HepG2 (cell line): ENCODE results near the gene PDPK1. TPM values are rescaled to one million over a fixed set of nuclear protein-coding genes. Genes with fewer than 3 reads are reported as not detected.

ENCODE experiments used
- ATAC-seq: fragments of 200-7000 bp; cut with Tn5 transposase; 3 replicates; pipeline ENCODE4 v1.9.1; 2020; ENCODE audit warnings: mild to moderate bottlenecking, moderate library complexity
- BruUV-seq: library from RNA; stranded (reverse); fragments of 400-500 nt; replicated peaks from 2 replicates; lab custom pipeline; 2021; lab: Mats Ljungman, UMichigan
- CTCF ChIA-PET: fragments of 300-600 bp; formaldehyde crosslinking; extraction: SDS; loops from one replicate; lab custom pipeline; 2021; ENCODE audit warnings: low total read pairs, inconsistent platforms, low intra/inter-chr PET ratio; lab: Yijun Ruan, JAX
- POLR2A ChIA-PET: fragments of 350-600 bp; sonication (Branson Sonifier 250); formaldehyde crosslinking; loops from one replicate; lab custom pipeline; 2020; ENCODE audit warnings: antibody characterized with exemption, inconsistent platforms; lab: Yijun Ruan, JAX
- DNase-seq: peaks from one replicate; pipeline ENCODE4 v3.0.0-alpha.2; 2015; ENCODE audit warnings: low spot score
- FAIRE-seq: peaks from 3 replicates; lab custom pipeline; 2011; peaks lifted over from hg19 to GRCh38; lab: Jason Lieb, UNC
- H2AFZ ChIP-seq: one replicate; pipeline ENCODE4 v1.6.1; 2011; ENCODE audit warnings: low read length, inconsistent platforms
- H3K27ac ChIP-seq: fragments of 300-600 bp; 3 replicates; pipeline ENCODE4 v1.8.0; 2011; ENCODE audit warnings: mixed run types, mild to moderate bottlenecking, mixed read lengths, low read length, inconsistent platforms; ENCODE audit not compliant: insufficient read depth; ENCODE audit errors: extremely low read length
- H3K27me3 ChIP-seq, 2 experiments: fragments of 200-600 bp in 1 of 2; 2 replicates in 1 of 2; 3 replicates in 1 of 2; pipeline versions ENCODE4 v1.6.0 to v1.8.0; 2011; ENCODE audit warnings: low read length in 2 of 2, mild to moderate bottlenecking in 2 of 2, moderate library complexity in 2 of 2, inconsistent platforms in 1 of 2; ENCODE audit not compliant: insufficient read depth in 2 of 2, control insufficient read depth in 1 of 2
- H3K36me3 ChIP-seq, 2 experiments: fragments of 200-600 bp in 1 of 2; replicated peaks in 1 of 2; 2 replicates in 1 of 2; 3 replicates in 1 of 2; pipeline versions ENCODE4 v1.5.1 to v1.8.0; 2011; ENCODE audit warnings: low read length in 2 of 2, inconsistent platforms in 1 of 2; ENCODE audit not compliant: insufficient read depth in 2 of 2, control insufficient read depth in 1 of 2
- H3K4me1 ChIP-seq: 2 replicates; pipeline ENCODE4 v1.5.1; 2012; ENCODE audit warnings: low read length, inconsistent platforms; ENCODE audit not compliant: insufficient read depth
- H3K4me2 ChIP-seq: 2 replicates; pipeline ENCODE4 v1.6.0; 2011; ENCODE audit warnings: low read depth, low read length, inconsistent platforms
- H3K4me3 ChIP-seq, 3 experiments: fragments of 200-600 bp in 1 of 3; sonication (generic), shearing (Covaris generic) in 1 of 3; replicated peaks in 1 of 3; 2 replicates each; pipeline ENCODE4 v1.5.1; 2011 to 2016; ENCODE audit warnings: low read length in 3 of 3, inconsistent platforms in 2 of 3, low read depth in 2 of 3, mild to moderate bottlenecking in 2 of 3, control low read depth in 1 of 3, mixed read lengths in 1 of 3; ENCODE audit not compliant: insufficient read depth in 1 of 3
- H3K79me2 ChIP-seq: one replicate; pipeline ENCODE4 v1.6.1; 2011; ENCODE audit warnings: low read length, inconsistent platforms; ENCODE audit not compliant: insufficient read depth
- H3K9ac ChIP-seq: 2 replicates; pipeline ENCODE4 v1.6.0; 2011; ENCODE audit warnings: mild to moderate bottlenecking, low read depth, low read length, inconsistent platforms; ENCODE audit not compliant: insufficient read depth
- H3K9me3 ChIP-seq: 2 replicates; pipeline ENCODE4 v1.5.1; 2012; ENCODE audit warnings: mild to moderate bottlenecking, low read length
- H4K20me1 ChIP-seq: 2 replicates; pipeline ENCODE4 v1.6.0; 2011; ENCODE audit warnings: inconsistent platforms, mild to moderate bottlenecking, low read length, moderate library complexity; ENCODE audit not compliant: insufficient read depth
- ELF4 ChIP-seq: sonication (generic); formaldehyde crosslinking; IDR thresholded peaks from 2 replicates; pipeline ENCODE4 v1.5.0; 2020; ENCODE audit warnings: missing genetic modification reagents, mild to moderate bottlenecking, moderate library complexity, borderline replicate concordance
- HMG20A ChIP-seq: IDR thresholded peaks from 2 replicates; pipeline ENCODE4 v1.6.1; 2016; ENCODE audit warnings: borderline replicate concordance
- PHF20 ChIP-seq: sonication (generic); formaldehyde crosslinking; IDR thresholded peaks from 2 replicates; pipeline ENCODE4 v1.5.0; 2020; ENCODE audit warnings: mild to moderate bottlenecking, missing genetic modification reagents
- RBFOX2 ChIP-seq: fragments of 200-400 bp; formaldehyde crosslinking; IDR thresholded peaks from 2 replicates; pipeline ENCODE4 v1.6.1; 2017; ENCODE audit warnings: low read depth, mild to moderate bottlenecking, low read length
- ZNF326 ChIP-seq: sonication (generic); formaldehyde crosslinking; IDR thresholded peaks from 2 replicates; pipeline ENCODE4 v1.4.0; 2020; ENCODE audit warnings: missing genetic modification reagents, borderline replicate concordance
- ZNF329 ChIP-seq: sonication (generic); formaldehyde crosslinking; IDR thresholded peaks from 2 replicates; pipeline ENCODE4 v1.9.0; 2021; ENCODE audit warnings: low read depth, mild to moderate bottlenecking, missing genetic modification reagents
- ZNF550 ChIP-seq: sonication (generic); formaldehyde crosslinking; IDR thresholded peaks from 2 replicates; pipeline ENCODE4 v1.4.0; 2020; ENCODE audit warnings: mild to moderate bottlenecking, missing genetic modification reagents, borderline replicate concordance
- WGBS: methylation state at CpG from one replicate; pipeline ENCODE4 v1.1.6; 2017; ENCODE audit warnings: low lambda C conversion rate; 5-methylcytosine and 5-hydroxymethylcytosine counted together
- in situ Hi-C: cut with HindIII; loops from 2 replicates; pipeline ENCODE4 v1.10.0; 2017; ENCODE audit warnings: low pct_unique_long_range_greater_than_20kb; ENCODE audit not compliant: extremely low pct_ligation_motif_present
- intact Hi-C: fragments of 100-400 bp; cut with micrococcal nuclease; formaldehyde crosslinking; loops from one replicate; pipeline ENCODE4 v1.10.0; 2022; ENCODE audit not compliant: unreplicated experiment
- polyA plus RNA-seq, 8 experiments: library from polyadenylated mRNA; depleted of rRNA in 3 of 8; stranded (reverse) in 7 of 8; unstranded in 1 of 8; fragments of >200 nt; fragmentation: Illumina TruSeq in 4 of 8; extraction: Trizol in 4 of 8; gene quantifications; 2 replicates each; pipeline versions ENCODE4 v1.2.1 to v1.2.3, GENCODE V29; 2011 to 2016; ENCODE audit warnings: low read depth in 4 of 8, missing spikeins in 1 of 8, mixed read lengths in 1 of 8; ENCODE audit not compliant: insufficient read depth in 1 of 8
- total RNA-seq, 5 experiments: library from RNA; depleted of rRNA; stranded (reverse); fragments of >200 nt; fragmentation: Illumina TruSeq; extraction: Trizol; gene quantifications; 2 replicates each; pipeline ENCODE4 v1.2.3, GENCODE V29; 2016; ENCODE audit warnings: low read depth in 1 of 5
- TF ChIP-seq, protein P1 (sequence below): sonication (generic); formaldehyde crosslinking; IDR thresholded peaks from 2 replicates; pipeline ENCODE4 v1.5.0; 2020; ENCODE audit warnings: mild to moderate bottlenecking, missing genetic modification reagents, moderate library complexity
- TF ChIP-seq, protein P2 (sequence below), 2 experiments: sonication (generic) in 1 of 2; formaldehyde crosslinking in 1 of 2; IDR thresholded peaks; 2 replicates each; pipeline versions ENCODE4 v1.4.0 to v1.6.1; 2016 to 2020; ENCODE audit warnings: borderline replicate concordance in 1 of 2, low read depth in 1 of 2, mild to moderate bottlenecking in 1 of 2, missing genetic modification reagents in 1 of 2
- TF ChIP-seq, protein P3 (sequence below): sonication (generic); formaldehyde crosslinking; IDR thresholded peaks from 2 replicates; pipeline ENCODE4 v1.4.0; 2020; ENCODE audit warnings: missing genetic modification reagents

The PDPK1 gene
- total and polyA plus RNA-seq, 2 of the 13 experiments (the other 11 are each of a cell fraction or from before 2014, with no cell fraction given) = 59.6 to 129 TPM

DNA sequence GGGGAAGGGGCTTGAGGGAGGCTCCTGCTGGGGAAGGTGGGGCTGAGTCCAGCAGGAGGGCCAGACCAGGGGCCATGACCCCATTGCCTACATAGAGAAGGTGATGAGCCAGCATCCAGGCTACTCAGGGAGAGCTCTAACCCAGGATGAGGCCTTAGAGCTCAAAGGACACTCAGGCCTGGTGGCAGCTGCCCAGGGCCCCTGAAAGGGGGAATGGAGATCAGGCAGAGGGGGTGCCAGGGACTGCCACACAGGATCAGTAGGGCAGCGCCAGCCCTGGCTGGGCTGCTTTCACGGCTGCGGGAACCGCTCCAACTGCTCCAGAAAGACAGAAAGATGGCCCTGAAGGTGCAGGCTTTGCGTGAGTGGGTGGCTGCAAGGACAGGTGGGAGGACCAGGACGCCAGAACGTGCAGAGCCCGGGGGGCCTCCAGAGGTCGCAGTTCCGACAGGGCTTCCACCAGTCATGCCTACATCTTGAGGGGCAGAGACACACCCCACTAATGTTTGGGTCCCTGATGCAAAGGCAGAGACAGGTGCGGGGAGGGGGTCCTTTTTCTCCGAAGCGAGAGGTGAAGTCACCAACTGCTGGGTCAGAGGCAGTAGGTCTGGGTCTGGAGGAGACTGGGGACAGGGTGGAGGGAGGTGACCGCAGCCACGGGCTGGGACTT is 25.0 kb upstream of the PDPK1 start (continued):
- TF ChIP-seq, protein P1, sequence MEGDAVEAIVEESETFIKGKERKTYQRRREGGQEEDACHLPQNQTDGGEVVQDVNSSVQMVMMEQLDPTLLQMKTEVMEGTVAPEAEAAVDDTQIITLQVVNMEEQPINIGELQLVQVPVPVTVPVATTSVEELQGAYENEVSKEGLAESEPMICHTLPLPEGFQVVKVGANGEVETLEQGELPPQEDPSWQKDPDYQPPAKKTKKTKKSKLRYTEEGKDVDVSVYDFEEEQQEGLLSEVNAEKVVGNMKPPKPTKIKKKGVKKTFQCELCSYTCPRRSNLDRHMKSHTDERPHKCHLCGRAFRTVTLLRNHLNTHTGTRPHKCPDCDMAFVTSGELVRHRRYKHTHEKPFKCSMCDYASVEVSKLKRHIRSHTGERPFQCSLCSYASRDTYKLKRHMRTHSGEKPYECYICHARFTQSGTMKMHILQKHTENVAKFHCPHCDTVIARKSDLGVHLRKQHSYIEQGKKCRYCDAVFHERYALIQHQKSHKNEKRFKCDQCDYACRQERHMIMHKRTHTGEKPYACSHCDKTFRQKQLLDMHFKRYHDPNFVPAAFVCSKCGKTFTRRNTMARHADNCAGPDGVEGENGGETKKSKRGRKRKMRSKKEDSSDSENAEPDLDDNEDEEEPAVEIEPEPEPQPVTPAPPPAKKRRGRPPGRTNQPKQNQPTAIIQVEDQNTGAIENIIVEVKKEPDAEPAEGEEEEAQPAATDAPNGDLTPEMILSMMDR (CRISPR knock-in tag) = peak; percentile 66

DNA sequence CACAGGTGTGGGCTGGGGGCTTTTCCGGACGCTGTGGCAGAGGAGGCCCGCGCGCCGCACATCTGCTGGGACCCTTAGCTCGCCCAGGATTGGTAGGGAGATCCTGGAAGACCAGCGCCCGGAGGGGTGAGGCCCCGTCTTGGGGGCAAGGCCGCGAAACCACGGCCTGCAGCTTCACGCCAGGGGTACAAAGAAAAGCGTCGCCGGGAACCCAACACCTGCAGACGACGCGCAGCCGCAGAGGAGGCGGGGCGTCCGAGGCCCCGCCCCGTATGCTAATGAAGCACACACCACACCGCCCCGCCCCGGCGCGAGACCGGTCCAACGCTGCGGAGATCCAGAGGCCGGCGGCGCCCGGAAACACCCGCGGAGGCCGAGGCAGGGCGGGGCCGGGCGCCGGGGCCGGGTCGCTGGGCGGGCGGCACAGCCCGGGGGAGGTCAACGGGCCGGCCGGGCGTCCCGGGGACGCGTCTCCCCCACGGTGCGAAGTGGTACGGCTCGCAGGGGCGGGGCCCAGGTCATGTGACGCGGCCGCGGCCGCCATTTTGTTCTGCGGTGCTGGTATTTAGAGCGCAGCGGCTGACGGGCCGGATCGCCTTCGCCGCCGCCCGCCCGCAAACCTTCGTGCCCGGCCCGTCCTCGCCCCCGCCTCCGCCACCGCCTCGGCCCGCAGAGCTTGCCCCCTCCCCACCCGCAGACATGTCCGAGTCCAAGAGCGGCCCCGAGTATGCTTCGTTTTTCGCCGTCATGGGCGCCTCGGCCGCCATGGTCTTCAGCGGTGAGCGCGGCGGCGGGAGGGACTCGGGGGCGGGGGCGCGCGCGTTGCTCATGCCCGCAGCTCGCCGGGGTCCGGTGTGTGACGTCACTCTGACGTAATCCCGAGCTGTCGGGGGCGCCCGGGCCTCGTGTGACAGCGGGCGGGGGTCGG is 24.2 kb upstream of the PDPK1 start, which contains the start of gene ATP6V0C:
Gene ATP6V0C (plus strand): TSS at position 548 of the 928 bp plus-strand sequence. CDS start 152 bp downstream, at position 700.
- DNase-seq = peak; percentile 83
- Histone ChIP-seq H3K9me3 (no peaks in the 10 kb centered on the region), H3K4me2 (peak within 1 kb of the TSS; percentile 84), H3K4me1 (peaks cover 57% of the 10 kb centered on the region), H4K20me1 (peaks cover 42% of the 10 kb centered on the region), H3K27me3 (no peaks in the 10 kb centered on the region; a peak in 1 of 5 replicates), H3K9ac (peak within 1 kb of the TSS; percentile 93), H2AFZ (no peak within 1 kb of the TSS), H3K4me3 (peak within 1 kb of the TSS; percentile 89 to 97 (median 94)), H3K27ac (peak within 1 kb of the TSS; percentile 91), H3K79me2 (peaks cover 42% of the 10 kb centered on the region), H3K36me3 (peaks cover 0 to 4% of the 10 kb centered on the region in 2 experiments; a peak in 1 of 5 replicates)
- intact Hi-C loops = no loop called here
- WGBS = 3% methylated on average over 13 of the region's 122 CpGs
- in situ Hi-C loops = no loop called here
- POLR2A ChIA-PET = interaction anchor here (0.7 to 4.2 kb wide), 12 partner anchors 11 to 358 kb away, joined by 3 to 42 read pairs (median 4); partner anchors contain the start of genes CEMP1, ECI1, PDPK1 and PGP
- BruUV-seq = no TSS peak
- CTCF ChIA-PET = interaction anchor here (1.3 kb wide), 1 partner anchor 11 kb away, joined by 3 read pairs; no protein-coding TSS in a partner anchor
- FAIRE-seq = peak; percentile 77
- peak; percentile 78 for ATAC-seq
- TF ChIP-seq, protein P2, sequence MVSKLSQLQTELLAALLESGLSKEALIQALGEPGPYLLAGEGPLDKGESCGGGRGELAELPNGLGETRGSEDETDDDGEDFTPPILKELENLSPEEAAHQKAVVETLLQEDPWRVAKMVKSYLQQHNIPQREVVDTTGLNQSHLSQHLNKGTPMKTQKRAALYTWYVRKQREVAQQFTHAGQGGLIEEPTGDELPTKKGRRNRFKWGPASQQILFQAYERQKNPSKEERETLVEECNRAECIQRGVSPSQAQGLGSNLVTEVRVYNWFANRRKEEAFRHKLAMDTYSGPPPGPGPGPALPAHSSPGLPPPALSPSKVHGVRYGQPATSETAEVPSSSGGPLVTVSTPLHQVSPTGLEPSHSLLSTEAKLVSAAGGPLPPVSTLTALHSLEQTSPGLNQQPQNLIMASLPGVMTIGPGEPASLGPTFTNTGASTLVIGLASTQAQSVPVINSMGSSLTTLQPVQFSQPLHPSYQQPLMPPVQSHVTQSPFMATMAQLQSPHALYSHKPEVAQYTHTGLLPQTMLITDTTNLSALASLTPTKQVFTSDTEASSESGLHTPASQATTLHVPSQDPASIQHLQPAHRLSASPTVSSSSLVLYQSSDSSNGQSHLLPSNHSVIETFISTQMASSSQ (IDR thresholded peaks at IDR 0.05; ENCODE audit: low read depth) = no peak
- TF ChIP-seq, protein P2 (CRISPR knock-in tag; IDR thresholded peaks at IDR 0.05; ENCODE audit: borderline replicate concordance) = no peak; the same call in 1 of the 2 replicates
- TF ChIP-seq ZNF550 (CRISPR knock-in tag) (no peak), ELF4 (peak; percentile 31; the same call in 1 of the 2 replicates), ZNF326 (CRISPR knock-in tag) (no peak), RBFOX2 (peak; percentile 87), PHF20 (CRISPR knock-in tag) (peak; percentile 83), HMG20A (CRISPR knock-in tag) (no peak), ZNF329 (no peak)
- TF ChIP-seq, protein P3, sequence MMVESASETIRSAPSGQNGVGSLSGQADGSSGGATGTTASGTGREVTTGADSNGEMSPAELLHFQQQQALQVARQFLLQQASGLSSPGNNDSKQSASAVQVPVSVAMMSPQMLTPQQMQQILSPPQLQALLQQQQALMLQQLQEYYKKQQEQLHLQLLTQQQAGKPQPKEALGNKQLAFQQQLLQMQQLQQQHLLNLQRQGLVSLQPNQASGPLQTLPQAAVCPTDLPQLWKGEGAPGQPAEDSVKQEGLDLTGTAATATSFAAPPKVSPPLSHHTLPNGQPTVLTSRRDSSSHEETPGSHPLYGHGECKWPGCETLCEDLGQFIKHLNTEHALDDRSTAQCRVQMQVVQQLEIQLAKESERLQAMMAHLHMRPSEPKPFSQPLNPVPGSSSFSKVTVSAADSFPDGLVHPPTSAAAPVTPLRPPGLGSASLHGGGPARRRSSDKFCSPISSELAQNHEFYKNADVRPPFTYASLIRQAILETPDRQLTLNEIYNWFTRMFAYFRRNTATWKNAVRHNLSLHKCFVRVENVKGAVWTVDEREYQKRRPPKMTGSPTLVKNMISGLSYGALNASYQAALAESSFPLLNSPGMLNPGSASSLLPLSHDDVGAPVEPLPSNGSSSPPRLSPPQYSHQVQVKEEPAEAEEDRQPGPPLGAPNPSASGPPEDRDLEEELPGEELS (CRISPR knock-in tag) = peak; percentile 34; the same call in 1 of the 2 replicates
